ENCODE data around the gene ALX4. TPM values are rescaled to one million over a fixed set of nuclear protein-coding genes. Genes with fewer than 3 reads are reported as not detected.

The ALX4 gene
- total and polyA plus RNA-seq, 9 of the 15 experiments (the other 6 are each of a cell fraction or from before 2014, with no cell fraction given) = 0.07 to 1.2 (median 0.33) TPM

DNA sequence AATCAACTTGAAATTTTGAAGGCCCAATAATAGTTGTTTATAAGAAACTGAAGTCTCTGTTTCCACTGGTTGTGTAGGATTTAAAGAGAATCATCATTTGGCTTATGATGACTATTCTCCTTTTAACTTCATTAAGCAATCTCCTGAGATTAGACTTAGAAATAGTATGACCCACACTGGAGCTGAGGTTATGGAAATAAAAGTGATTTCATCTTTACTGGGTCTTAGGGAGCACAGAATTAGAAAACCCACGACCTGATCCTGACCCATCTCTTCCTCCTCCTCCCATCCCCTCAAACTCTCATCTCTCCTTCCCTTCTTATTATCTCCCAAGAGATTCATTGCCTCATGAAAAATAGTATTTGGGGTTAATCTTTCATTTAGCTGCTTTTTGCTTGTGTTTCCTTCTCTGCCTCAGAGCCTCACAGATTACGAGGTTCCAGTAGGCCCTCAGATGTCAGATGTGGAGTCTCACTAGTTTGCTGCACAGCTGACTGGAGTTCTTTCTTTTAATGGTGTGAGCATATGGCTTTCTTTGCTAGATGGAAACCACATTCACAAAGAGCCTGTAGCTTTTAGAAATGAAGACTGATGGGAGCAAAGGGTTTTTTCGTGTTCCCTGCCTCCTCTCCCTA is 85.0 kb downstream of the ALX4 start (continued):
- TF ChIP-seq GTF2A2 (tag; IDR thresholded peaks at IDR 0.05) (no peak), GABPB1 (CRISPR knock-in tag; IDR thresholded peaks at IDR 0.05) (no peak), ZNF239 (CRISPR knock-in tag; IDR thresholded peaks at IDR 0.05) (no peak), RFX7 (CRISPR knock-in tag; IDR thresholded peaks at IDR 0.05) (no peak), TGIF2 (CRISPR knock-in tag; IDR thresholded peaks at IDR 0.05) (no peak), ZNF644 (tag; IDR thresholded peaks at IDR 0.05; ENCODE audit: low read depth) (no peak), SRSF1 (IDR thresholded peaks at IDR 0.05; ENCODE audit: low read depth, low read length) (no peak)
- TF ChIP-seq, protein P1, sequence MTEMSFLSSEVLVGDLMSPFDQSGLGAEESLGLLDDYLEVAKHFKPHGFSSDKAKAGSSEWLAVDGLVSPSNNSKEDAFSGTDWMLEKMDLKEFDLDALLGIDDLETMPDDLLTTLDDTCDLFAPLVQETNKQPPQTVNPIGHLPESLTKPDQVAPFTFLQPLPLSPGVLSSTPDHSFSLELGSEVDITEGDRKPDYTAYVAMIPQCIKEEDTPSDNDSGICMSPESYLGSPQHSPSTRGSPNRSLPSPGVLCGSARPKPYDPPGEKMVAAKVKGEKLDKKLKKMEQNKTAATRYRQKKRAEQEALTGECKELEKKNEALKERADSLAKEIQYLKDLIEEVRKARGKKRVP (CRISPR knock-in tag; IDR thresholded peaks at IDR 0.05) = no peak
- TF ChIP-seq, protein P2, sequence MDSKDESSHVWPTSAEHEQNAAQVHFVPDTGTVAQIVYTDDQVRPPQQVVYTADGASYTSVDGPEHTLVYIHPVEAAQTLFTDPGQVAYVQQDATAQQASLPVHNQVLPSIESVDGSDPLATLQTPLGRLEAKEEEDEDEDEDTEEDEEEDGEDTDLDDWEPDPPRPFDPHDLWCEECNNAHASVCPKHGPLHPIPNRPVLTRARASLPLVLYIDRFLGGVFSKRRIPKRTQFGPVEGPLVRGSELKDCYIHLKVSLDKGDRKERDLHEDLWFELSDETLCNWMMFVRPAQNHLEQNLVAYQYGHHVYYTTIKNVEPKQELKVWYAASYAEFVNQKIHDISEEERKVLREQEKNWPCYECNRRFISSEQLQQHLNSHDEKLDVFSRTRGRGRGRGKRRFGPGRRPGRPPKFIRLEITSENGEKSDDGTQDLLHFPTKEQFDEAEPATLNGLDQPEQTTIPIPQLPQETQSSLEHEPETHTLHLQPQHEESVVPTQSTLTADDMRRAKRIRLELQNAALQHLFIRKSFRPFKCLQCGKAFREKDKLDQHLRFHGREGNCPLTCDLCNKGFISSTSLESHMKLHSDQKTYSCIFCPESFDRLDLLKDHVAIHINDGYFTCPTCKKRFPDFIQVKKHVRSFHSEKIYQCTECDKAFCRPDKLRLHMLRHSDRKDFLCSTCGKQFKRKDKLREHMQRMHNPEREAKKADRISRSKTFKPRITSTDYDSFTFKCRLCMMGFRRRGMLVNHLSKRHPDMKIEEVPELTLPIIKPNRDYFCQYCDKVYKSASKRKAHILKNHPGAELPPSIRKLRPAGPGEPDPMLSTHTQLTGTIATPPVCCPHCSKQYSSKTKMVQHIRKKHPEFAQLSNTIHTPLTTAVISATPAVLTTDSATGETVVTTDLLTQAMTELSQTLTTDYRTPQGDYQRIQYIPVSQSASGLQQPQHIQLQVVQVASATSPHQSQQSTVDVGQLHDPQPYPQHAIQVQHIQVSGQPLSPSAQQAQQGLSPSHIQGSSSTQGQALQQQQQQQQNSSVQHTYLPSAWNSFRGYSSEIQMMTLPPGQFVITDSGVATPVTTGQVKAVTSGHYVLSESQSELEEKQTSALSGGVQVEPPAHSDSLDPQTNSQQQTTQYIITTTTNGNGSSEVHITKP (IDR thresholded peaks at IDR 0.05; ENCODE audit: partially characterized antibody) = no peak
- TF ChIP-seq, protein P3, sequence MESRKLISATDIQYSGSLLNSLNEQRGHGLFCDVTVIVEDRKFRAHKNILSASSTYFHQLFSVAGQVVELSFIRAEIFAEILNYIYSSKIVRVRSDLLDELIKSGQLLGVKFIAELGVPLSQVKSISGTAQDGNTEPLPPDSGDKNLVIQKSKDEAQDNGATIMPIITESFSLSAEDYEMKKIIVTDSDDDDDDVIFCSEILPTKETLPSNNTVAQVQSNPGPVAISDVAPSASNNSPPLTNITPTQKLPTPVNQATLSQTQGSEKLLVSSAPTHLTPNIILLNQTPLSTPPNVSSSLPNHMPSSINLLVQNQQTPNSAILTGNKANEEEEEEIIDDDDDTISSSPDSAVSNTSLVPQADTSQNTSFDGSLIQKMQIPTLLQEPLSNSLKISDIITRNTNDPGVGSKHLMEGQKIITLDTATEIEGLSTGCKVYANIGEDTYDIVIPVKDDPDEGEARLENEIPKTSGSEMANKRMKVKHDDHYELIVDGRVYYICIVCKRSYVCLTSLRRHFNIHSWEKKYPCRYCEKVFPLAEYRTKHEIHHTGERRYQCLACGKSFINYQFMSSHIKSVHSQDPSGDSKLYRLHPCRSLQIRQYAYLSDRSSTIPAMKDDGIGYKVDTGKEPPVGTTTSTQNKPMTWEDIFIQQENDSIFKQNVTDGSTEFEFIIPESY (CRISPR knock-in tag; IDR thresholded peaks at IDR 0.05) = no peak
